Upper lobe of left lung (tissue), 6 donors: ENCODE data around the gene RPP38. TPM values are rescaled to one million over a fixed set of nuclear protein-coding genes. Genes with fewer than 3 reads are reported as not detected.

Source experiments
- ATAC-seq, 2 donors: fragments of 200-7000 bp; cut with Tn5 transposase; one replicate each; pipeline ENCODE4 v1.9.1; 2022; ENCODE audit warnings: mild to moderate bottlenecking in 2 of 2, moderate library complexity in 2 of 2; ENCODE audit not compliant: low FRiP score in 2 of 2
- DNase-seq, 2 donors: peaks; one replicate each; pipeline ENCODE4 v3.0.0-alpha.2; 2019 to 2020
- H3K27ac ChIP-seq, 4 donors: fragments of 200-600 bp; sonication (generic); one replicate each; pipeline ENCODE4 v1.5.1; 2016 to 2019
- H3K27me3 ChIP-seq, 4 donors: fragments of 200-600 bp; sonication (generic); one replicate each; pipeline ENCODE4 v1.5.1; 2017 to 2019
- H3K36me3 ChIP-seq, 4 donors: fragments of 200-600 bp; sonication (generic); one replicate each; pipeline ENCODE4 v1.5.1; 2016 to 2019
- H3K4me1 ChIP-seq, 4 donors: fragments of 200-600 bp; sonication (generic); one replicate each; pipeline ENCODE4 v1.5.1; 2018 to 2019
- H3K4me3 ChIP-seq, 4 donors: fragments of 200-600 bp; sonication (generic); one replicate each; pipeline ENCODE4 v1.5.1; 2017 to 2019; ENCODE audit warnings: mild to moderate bottlenecking in 2 of 4, moderate library complexity in 1 of 4
- H3K9me3 ChIP-seq, 4 donors: fragments of 200-600 bp; sonication (generic); one replicate each; pipeline ENCODE4 v1.5.1; 2018 to 2019
- CTCF ChIP-seq, 6 experiments: fragments of 450-650 bp in 4 of 6; fragments of 200-600 bp in 2 of 6; sonication (generic) in 2 of 6; IDR thresholded peaks; one replicate each; pipeline ENCODE4 v1.5.1; 2016 to 2019; ENCODE audit warnings: antibody characterized with exemption in 6 of 6
- EP300 ChIP-seq, 4 donors: sonication (generic); formaldehyde crosslinking; IDR thresholded peaks; one replicate each; pipeline ENCODE4 v1.5.1; 2017; ENCODE audit warnings: antibody characterized with exemption in 4 of 4, control low read depth in 2 of 4
- POLR2A ChIP-seq, 4 donors: fragments of 450-650 bp; IDR thresholded peaks; one replicate each; pipeline ENCODE4 v1.5.1; 2016 to 2017; ENCODE audit warnings: antibody characterized with exemption in 4 of 4, mild to moderate bottlenecking in 2 of 4
- POLR2AphosphoS5 ChIP-seq, 2 donors: sonication (generic); formaldehyde crosslinking; IDR thresholded peaks; one replicate each; pipeline ENCODE4 v1.5.1; 2017; ENCODE audit warnings: antibody characterized with exemption in 2 of 2
- total RNA-seq, 6 donors: library from RNA; depleted of rRNA in 4 of 6; stranded (reverse); fragments of >200 nt in 4 of 6; gene quantifications; one replicate each; pipeline versions ENCODE4 v1.1.0 to v1.2.1, GENCODE V29; 2016 to 2021
- donor health status: DM: no; HTN: no; CAD: no; lungs with moderate emphysema.
- donor health status: DM: no; HTN: yes; CAD: no; lungs with severe emphysema.

Gene RPP38
- total RNA-seq, 6 donors from 2014 or later: 6.4 to 27.2 (median 13.6) TPM

GRCh38 chr10:15152556-15152955 lies 55.4 kb downstream of the RPP38 start:
- no peak overlapping the region for H3K4me3 ChIP-seq
- no peaks in the 10 kb centered on the region for H3K36me3 ChIP-seq
- TF ChIP-seq POLR2A (IDR thresholded peaks at IDR 0.05) (no peak), POLR2AphosphoS5 (IDR thresholded peaks at IDR 0.05) (no peak), CTCF (IDR thresholded peaks at IDR 0.05) (no peak), EP300 (IDR thresholded peaks at IDR 0.05) (no peak)
- no peak for DNase-seq
- no peak overlapping the region for H3K27ac ChIP-seq
- H3K9me3 ChIP-seq: no peaks in the 10 kb centered on the region
- ATAC-seq: no peak
- no peaks in the 10 kb centered on the region for H3K4me1 ChIP-seq
- H3K27me3 ChIP-seq: no peaks in the 10 kb centered on the region

Other genes with a start within 250 kb of the RPP38 start
- gene SUV39H2, start 218.5 kb upstream of the RPP38 start, total RNA-seq: 1 to 10 TPM; 1.6 to 4.9 (median 3.7) TPM
- gene DCLRE1C, start 143.3 kb upstream of the RPP38 start, total RNA-seq: 10 to 100 TPM in 5 of 6 donors, 1 to 10 TPM in 1; 8.8 to 19.9 (median 10.9) TPM
- gene MEIG1, start 138.0 kb upstream of the RPP38 start, total RNA-seq: 1 to 10 TPM in 1 of 6 donors, under 1 TPM in 1, not detected in 4; 0.44 to 2.0 TPM
- 1 to 10 TPM; 1.1 to 5.6 (median 2.4) TPM for gene OLAH, start 53.4 kb upstream of the RPP38 start, total RNA-seq
- 1 to 10 TPM in 1 of 6 donors, under 1 TPM in 3, not detected in 2; 0.46 to 2.4 (median 0.83) TPM for gene ACBD7, start 8.6 kb upstream of the RPP38 start, total RNA-seq
- gene NMT2, start 71.3 kb downstream of the RPP38 start, total RNA-seq: 10 to 100 TPM in 1 of 6 donors, 1 to 10 TPM in 5; 6.4 to 12.0 (median 8.6) TPM